WTC11 (cell line): ENCODE results near the gene JTB. TPM values are rescaled to one million over a fixed set of nuclear protein-coding genes. Genes with fewer than 3 reads are reported as not detected.

Source experiments
- ATAC-seq: fragments of 200-7000 bp; cut with Tn5 transposase; 2 replicates; pipeline ENCODE4 v1.10.0; 2021; ENCODE audit warnings: mild to moderate bottlenecking, moderate library complexity
- CTCF ChIA-PET: fragments of 300-600 bp; sonication (Branson Sonifier 250); formaldehyde crosslinking; loops from one replicate; lab custom pipeline; 2021; ENCODE audit warnings: antibody characterized with exemption; lab: Charles Lee
- POLR2A ChIA-PET: fragments of 350-600 bp; sonication (Branson Sonifier 250); formaldehyde crosslinking; loops from one replicate; lab custom pipeline; 2021; ENCODE audit warnings: antibody characterized with exemption; lab: Charles Lee
- DNase-seq: peaks from one replicate; pipeline ENCODE4 v3.0.0; 2021; ENCODE audit warnings: low spot score
- H3K27ac Mint-ChIP-seq: 2 replicates; pipeline ENCODE4 v1.8.0; 2021; ENCODE audit warnings: mixed read lengths
- H3K27me3 Mint-ChIP-seq: 2 replicates; pipeline ENCODE4 v1.8.0; 2021; ENCODE audit warnings: low read depth, mild to moderate bottlenecking, moderate library complexity, mixed read lengths
- H3K36me3 Mint-ChIP-seq: 2 replicates; pipeline ENCODE4 v1.8.0; 2021; ENCODE audit warnings: mixed read lengths
- H3K4me1 Mint-ChIP-seq: 2 replicates; pipeline ENCODE4 v1.8.0; 2022; ENCODE audit warnings: mixed read lengths
- H3K4me3 Mint-ChIP-seq: 2 replicates; pipeline ENCODE4 v1.8.0; 2021; ENCODE audit warnings: mild to moderate bottlenecking, moderate library complexity, mixed read lengths
- H3K9me3 Mint-ChIP-seq: 2 replicates; pipeline ENCODE4 v1.8.0; 2021; ENCODE audit warnings: mixed read lengths
- ATF3 ChIP-seq: sonication (generic); formaldehyde crosslinking; conservative IDR thresholded peaks from 2 replicates; pipeline ENCODE4 v1.8.1; 2022; ENCODE audit warnings: mild to moderate bottlenecking, missing genetic modification reagents
- E2F1 ChIP-seq: sonication (generic); formaldehyde crosslinking; IDR thresholded peaks from 2 replicates; pipeline ENCODE4 v1.8.0; 2022; ENCODE audit warnings: mild to moderate bottlenecking, missing genetic modification reagents
- GRHL2 ChIP-seq: fragments of 250-450 bp; sonication (Bioruptor Pico); IDR thresholded peaks from 2 replicates; pipeline ENCODE4 v1.8.0; 2022; ENCODE audit warnings: mild to moderate bottlenecking, moderate library complexity; ENCODE audit not compliant: insufficient replicate concordance, severe bottlenecking
- IRF1 ChIP-seq: sonication (generic); formaldehyde crosslinking; IDR thresholded peaks from 2 replicates; pipeline ENCODE4 v1.8.0; 2023; ENCODE audit warnings: missing genetic modification reagents
- OVOL2 ChIP-seq: fragments of 250-450 bp; sonication (Bioruptor Pico); IDR thresholded peaks from 2 replicates; pipeline ENCODE4 v1.9.0; 2021; ENCODE audit warnings: mild to moderate bottlenecking, borderline replicate concordance
- TEAD1 ChIP-seq: sonication (generic); formaldehyde crosslinking; IDR thresholded peaks from 2 replicates; pipeline ENCODE4 v1.8.0; 2022; ENCODE audit warnings: mild to moderate bottlenecking, missing genetic modification reagents
- USF2 ChIP-seq: sonication (generic); formaldehyde crosslinking; IDR thresholded peaks from 2 replicates; pipeline ENCODE4 v1.8.1; 2023; ENCODE audit warnings: mild to moderate bottlenecking, missing genetic modification reagents, moderate library complexity
- ZNF121 ChIP-seq: sonication (generic); formaldehyde crosslinking; IDR thresholded peaks from 2 replicates; pipeline ENCODE4 v1.8.0; 2023; ENCODE audit warnings: missing genetic modification reagents
- ZNF416 ChIP-seq: fragments of 250-450 bp; sonication (Bioruptor Pico); IDR thresholded peaks from 2 replicates; pipeline ENCODE4 v1.9.0; 2021; ENCODE audit warnings: mild to moderate bottlenecking, inconsistent platforms
- ZSCAN18 ChIP-seq: fragments of 250-450 bp; sonication (Bioruptor Pico); IDR thresholded peaks from 2 replicates; pipeline ENCODE4 v2.1.2; 2022; ENCODE audit warnings: mild to moderate bottlenecking, moderate library complexity
- total RNA-seq: library from RNA; stranded (reverse); gene quantifications from 3 replicates; pipeline ENCODE4 v1.2.3, GENCODE V29; 2021
- TF ChIP-seq, protein P1 (sequence below): sonication (generic); formaldehyde crosslinking; IDR thresholded peaks from 2 replicates; pipeline ENCODE4 v1.8.1; 2023; ENCODE audit warnings: mild to moderate bottlenecking, moderate library complexity, missing genetic modification reagents
- TF ChIP-seq, protein P2 (sequence below): sonication (generic); formaldehyde crosslinking; IDR thresholded peaks from 2 replicates; pipeline ENCODE4 v1.8.1; 2022; ENCODE audit warnings: low read depth, mild to moderate bottlenecking, moderate library complexity, missing genetic modification reagents, borderline replicate concordance

JTB gene
- total RNA-seq, 1 experiment from 2014 or later: 90.3 TPM

DNA sequence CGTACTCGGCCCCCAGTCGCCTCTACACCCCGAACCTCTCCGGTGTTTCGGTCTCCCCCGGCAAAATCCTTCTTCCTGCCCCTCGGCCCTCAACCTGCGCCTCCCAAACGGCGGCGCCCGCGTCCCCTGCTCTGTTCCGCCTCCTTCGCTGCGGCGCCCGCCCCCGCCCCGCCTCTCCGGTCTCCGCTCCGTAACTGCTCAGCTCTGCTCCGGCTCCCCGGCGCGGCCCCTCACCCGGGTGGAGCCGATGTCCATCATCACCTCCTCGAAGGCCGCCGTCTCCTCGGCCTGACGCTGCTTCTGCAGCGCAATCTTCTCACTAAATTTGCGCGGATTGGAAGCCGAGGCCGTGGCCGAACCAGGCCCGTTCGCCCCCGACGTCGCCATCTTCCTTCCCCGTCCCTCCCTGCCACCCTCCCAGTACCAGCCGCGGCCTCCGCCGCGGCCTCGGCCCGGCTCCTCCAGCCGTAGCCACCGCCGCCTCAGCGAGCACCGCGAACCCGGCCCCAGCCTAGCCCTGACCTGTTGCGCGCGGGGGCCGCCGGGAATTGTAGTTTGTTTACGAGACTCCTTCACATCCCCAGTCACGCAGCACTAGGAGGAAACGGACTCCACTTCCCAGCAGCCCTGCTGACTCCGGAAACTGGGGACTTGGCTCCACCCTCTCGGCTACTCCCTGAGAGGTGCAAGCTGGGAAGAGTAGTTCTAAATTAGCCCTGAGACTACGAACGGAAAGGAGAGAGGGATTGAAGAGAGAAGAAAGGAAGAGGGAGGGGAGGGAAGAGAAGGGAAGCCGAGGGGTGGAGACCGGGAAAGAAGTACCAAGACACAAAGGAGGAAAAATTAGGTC is 19.1 kb downstream of the JTB start, which contains the start of gene CRTC2 (continued):
- TF ChIP-seq USF2 (CRISPR knock-in tag) (peak; percentile 20; the same call in 1 of the 2 replicates), GRHL2 (no peak), E2F1 (CRISPR knock-in tag) (no peak), IRF1 (CRISPR knock-in tag) (no peak), OVOL2 (CRISPR knock-in tag) (no peak), ZSCAN18 (CRISPR knock-in tag) (no peak), ZNF121 (CRISPR knock-in tag) (no peak), TEAD1 (no peak; the same call in 1 of the 2 replicates)
- TF ChIP-seq, protein P1, sequence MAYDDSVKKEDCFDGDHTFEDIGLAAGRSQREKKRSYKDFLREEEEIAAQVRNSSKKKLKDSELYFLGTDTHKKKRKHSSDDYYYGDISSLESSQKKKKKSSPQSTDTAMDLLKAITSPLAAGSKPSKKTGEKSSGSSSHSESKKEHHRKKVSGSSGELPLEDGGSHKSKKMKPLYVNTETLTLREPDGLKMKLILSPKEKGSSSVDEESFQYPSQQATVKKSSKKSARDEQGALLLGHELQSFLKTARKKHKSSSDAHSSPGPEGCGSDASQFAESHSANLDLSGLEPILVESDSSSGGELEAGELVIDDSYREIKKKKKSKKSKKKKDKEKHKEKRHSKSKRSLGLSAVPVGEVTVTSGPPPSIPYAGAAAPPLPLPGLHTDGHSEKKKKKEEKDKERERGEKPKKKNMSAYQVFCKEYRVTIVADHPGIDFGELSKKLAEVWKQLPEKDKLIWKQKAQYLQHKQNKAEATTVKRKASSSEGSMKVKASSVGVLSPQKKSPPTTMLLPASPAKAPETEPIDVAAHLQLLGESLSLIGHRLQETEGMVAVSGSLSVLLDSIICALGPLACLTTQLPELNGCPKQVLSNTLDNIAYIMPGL (CRISPR knock-in tag): peak; percentile 92
- TF ChIP-seq, protein P2, sequence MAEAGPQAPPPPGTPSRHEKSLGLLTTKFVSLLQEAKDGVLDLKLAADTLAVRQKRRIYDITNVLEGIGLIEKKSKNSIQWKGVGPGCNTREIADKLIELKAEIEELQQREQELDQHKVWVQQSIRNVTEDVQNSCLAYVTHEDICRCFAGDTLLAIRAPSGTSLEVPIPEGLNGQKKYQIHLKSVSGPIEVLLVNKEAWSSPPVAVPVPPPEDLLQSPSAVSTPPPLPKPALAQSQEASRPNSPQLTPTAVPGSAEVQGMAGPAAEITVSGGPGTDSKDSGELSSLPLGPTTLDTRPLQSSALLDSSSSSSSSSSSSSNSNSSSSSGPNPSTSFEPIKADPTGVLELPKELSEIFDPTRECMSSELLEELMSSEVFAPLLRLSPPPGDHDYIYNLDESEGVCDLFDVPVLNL (CRISPR knock-in tag): no peak

GRCh38 chr1:153957744-153958110 is 19.7 kb downstream of the JTB start:
- peaks cover 49% of the 10 kb centered on the region for H3K4me1 Mint-ChIP-seq
- H3K27me3 Mint-ChIP-seq: no peaks in the 10 kb centered on the region
- H3K4me3 Mint-ChIP-seq: peak overlapping the region; percentile 94
- POLR2A ChIA-PET: interaction anchor here (0.7 to 1.6 kb wide), 3 partner anchors 10 to 113 kb away, joined by 4 to 17 read pairs (median 5); partner anchors contain the start of genes CREB3L4 and DENND4B
- no peak for TF ChIP-seq ATF3 (CRISPR knock-in tag)
- 0 out of 2 replicates have a peak, but pooled peaks have one; percentile 6 for TF ChIP-seq ZNF416 (CRISPR knock-in tag)
- peak overlapping the region; percentile 93 for H3K27ac Mint-ChIP-seq
- DNase-seq (no peak), ATAC-seq (peak; percentile 5)
- CTCF ChIA-PET: interaction anchor here (1.5 to 3.1 kb wide), 3 partner anchors 9 to 29 kb away, joined by 5 to 12 read pairs (median 11); partner anchors contain the start of genes CREB3L4, DENND4B and RAB13
- no peaks in the 10 kb centered on the region for H3K9me3 Mint-ChIP-seq
- H3K36me3 Mint-ChIP-seq: peaks cover 34% of the 10 kb centered on the region
